T-helper 1 cell treated with Interleukin-12 subunit alpha and Interleukin-12 subunit beta and Interleukin-4 antibody, amounts not matched to agents 30 μg/mL and 1 μg/mL, for 36 hours (primary cell): Measurements from ENCODE around the gene MYO15B.
A peak's percentile ranks its signal among the peaks of the same experiment; 100 is the strongest.

ENCODE experiments used
- H3K27ac Mint-ChIP-seq: one replicate; pipeline ENCODE4 v1.8.0; 2021; ENCODE audit warnings: mild to moderate bottlenecking, mixed read lengths
- H3K27me3 Mint-ChIP-seq: one replicate; pipeline ENCODE4 v1.8.0; 2021; ENCODE audit warnings: low read depth, mixed read lengths
- H3K36me3 Mint-ChIP-seq: one replicate; pipeline ENCODE4 v1.8.0; 2021; ENCODE audit warnings: low read depth, mixed read lengths
- H3K4me1 Mint-ChIP-seq: one replicate; pipeline ENCODE4 v1.8.0; 2021; ENCODE audit warnings: low read depth, mixed read lengths
- H3K4me3 Mint-ChIP-seq: one replicate; pipeline ENCODE4 v1.8.0; 2021; ENCODE audit warnings: mild to moderate bottlenecking, moderate library complexity, mixed read lengths
- H3K9me3 Mint-ChIP-seq: one replicate; pipeline ENCODE4 v1.8.0; 2021; ENCODE audit warnings: mixed read lengths

The MYO15B gene

GRCh38 chr17:75650874-75651273 lies 63.3 kb downstream of the MYO15B start:
- peaks cover 5% of the 10 kb centered on the region for H3K36me3 Mint-ChIP-seq
- no peaks in the 10 kb centered on the region for H3K27me3 Mint-ChIP-seq
- no peak overlapping the region for H3K4me3 Mint-ChIP-seq
- H3K4me1 Mint-ChIP-seq: peaks cover 3% of the 10 kb centered on the region
- no peak overlapping the region for H3K27ac Mint-ChIP-seq
- H3K9me3 Mint-ChIP-seq: no peaks in the 10 kb centered on the region

GRCh38 chr17:75652341-75652740 lies 64.7 kb downstream of the MYO15B start:
- H3K9me3 Mint-ChIP-seq: no peaks in the 10 kb centered on the region
- no peaks in the 10 kb centered on the region for H3K4me1 Mint-ChIP-seq
- H3K27ac Mint-ChIP-seq: no peak overlapping the region
- no peak overlapping the region for H3K4me3 Mint-ChIP-seq
- no peaks in the 10 kb centered on the region for H3K27me3 Mint-ChIP-seq
- H3K36me3 Mint-ChIP-seq: peaks cover 9% of the 10 kb centered on the region

- H3K4me1 Mint-ChIP-seq: no peaks in the 10 kb centered on the region
- no peak overlapping the region for H3K27ac Mint-ChIP-seq
- peaks cover 10% of the 10 kb centered on the region for H3K36me3 Mint-ChIP-seq
Measured at GRCh38 chr17:75652934-75653549, 65.4 kb downstream of the MYO15B start.

GRCh38 chr17:75654176-75654575 lies 66.6 kb downstream of the MYO15B start:
- Mint-ChIP-seq H3K4me1 (no peaks in the 10 kb centered on the region), H3K36me3 (peaks cover 12% of the 10 kb centered on the region), H3K9me3 (no peaks in the 10 kb centered on the region), H3K4me3 (no peak overlapping the region), H3K27ac (no peak overlapping the region), H3K27me3 (no peaks in the 10 kb centered on the region)

More at GRCh38 chr17:75652934-75653549, 65.4 kb downstream of the MYO15B start:
- Mint-ChIP-seq H3K9me3 (no peaks in the 10 kb centered on the region), H3K4me3 (no peak overlapping the region), H3K27me3 (no peaks in the 10 kb centered on the region)

- Mint-ChIP-seq H3K9me3 (no peaks in the 10 kb centered on the region), H3K27me3 (no peaks in the 10 kb centered on the region), H3K27ac (no peak overlapping the region), H3K4me3 (no peak overlapping the region), H3K4me1 (no peaks in the 10 kb centered on the region), H3K36me3 (peaks cover 11% of the 10 kb centered on the region)
Measured at GRCh38 chr17:75658237-75658636, 70.6 kb downstream of the MYO15B start.

- Mint-ChIP-seq H3K4me1 (peaks cover 9% of the 10 kb centered on the region), H3K4me3 (no peak overlapping the region), H3K9me3 (no peaks in the 10 kb centered on the region), H3K36me3 (peaks cover 14% of the 10 kb centered on the region), H3K27me3 (no peaks in the 10 kb centered on the region), H3K27ac (no peak overlapping the region)
Measured at GRCh38 chr17:75661531-75661930, 73.9 kb downstream of the MYO15B start.

GRCh38 chr17:75662511-75662910 lies 74.9 kb downstream of the MYO15B start:
- H3K27me3 Mint-ChIP-seq: no peaks in the 10 kb centered on the region
- peaks cover 9% of the 10 kb centered on the region for H3K4me1 Mint-ChIP-seq
- H3K4me3 Mint-ChIP-seq: no peak overlapping the region
- peaks cover 10% of the 10 kb centered on the region for H3K36me3 Mint-ChIP-seq
- no peaks in the 10 kb centered on the region for H3K9me3 Mint-ChIP-seq
- no peak overlapping the region for H3K27ac Mint-ChIP-seq

- Mint-ChIP-seq H3K4me3 (no peak overlapping the region), H3K9me3 (no peaks in the 10 kb centered on the region), H3K36me3 (peaks cover 11% of the 10 kb centered on the region), H3K27me3 (no peaks in the 10 kb centered on the region), H3K27ac (no peak overlapping the region), H3K4me1 (peaks cover 14% of the 10 kb centered on the region)
Measured at GRCh38 chr17:75664099-75664549, 76.5 kb downstream of the MYO15B start.

GRCh38 chr17:75665981-75666380 lies 78.4 kb downstream of the MYO15B start:
- Mint-ChIP-seq H3K4me1 (peaks cover 16% of the 10 kb centered on the region), H3K4me3 (peak overlapping the region; percentile 63), H3K27ac (peak overlapping the region; percentile 13), H3K27me3 (no peaks in the 10 kb centered on the region), H3K9me3 (no peaks in the 10 kb centered on the region), H3K36me3 (peaks cover 21% of the 10 kb centered on the region)

- Mint-ChIP-seq H3K4me3 (peak within 1 kb of the TSS; percentile 63), H3K4me1 (peaks cover 16% of the 10 kb centered on the region), H3K36me3 (peaks cover 27% of the 10 kb centered on the region), H3K27ac (peak within 1 kb of the TSS; percentile 13), H3K27me3 (no peaks in the 10 kb centered on the region), H3K9me3 (no peaks in the 10 kb centered on the region)
Measured at GRCh38 chr17:75666959-75667790, 79.6 kb downstream of the MYO15B start, which contains the start of the genes RECQL5 and SAP30BP. Gene RECQL5, minus strand, starts transcription at chr17:75667154. Its CDS starts 597 bp downstream, at chr17:75666557. Gene SAP30BP, plus strand, starts transcription at chr17:75667338. Its CDS starts 35 bp downstream, at chr17:75667373.

GRCh38 chr17:75667825-75668224 lies 80.2 kb downstream of the MYO15B start:
- H3K27me3 Mint-ChIP-seq: no peaks in the 10 kb centered on the region
- no peak overlapping the region for H3K27ac Mint-ChIP-seq
- H3K4me3 Mint-ChIP-seq: no peak overlapping the region
- peaks cover 16% of the 10 kb centered on the region for H3K4me1 Mint-ChIP-seq
- no peaks in the 10 kb centered on the region for H3K9me3 Mint-ChIP-seq
- peaks cover 28% of the 10 kb centered on the region for H3K36me3 Mint-ChIP-seq

- Mint-ChIP-seq H3K9me3 (no peaks in the 10 kb centered on the region), H3K36me3 (peaks cover 28% of the 10 kb centered on the region), H3K4me3 (no peak overlapping the region), H3K4me1 (peaks cover 16% of the 10 kb centered on the region), H3K27ac (no peak overlapping the region), H3K27me3 (no peaks in the 10 kb centered on the region)
Measured at GRCh38 chr17:75668489-75668888, 80.9 kb downstream of the MYO15B start.

GRCh38 chr17:75670868-75671267 lies 83.3 kb downstream of the MYO15B start:
- Mint-ChIP-seq H3K27me3 (no peaks in the 10 kb centered on the region), H3K27ac (no peak overlapping the region), H3K9me3 (no peaks in the 10 kb centered on the region), H3K4me1 (peaks cover 13% of the 10 kb centered on the region), H3K4me3 (no peak overlapping the region), H3K36me3 (peaks cover 28% of the 10 kb centered on the region)

- Mint-ChIP-seq H3K9me3 (no peaks in the 10 kb centered on the region), H3K4me1 (peaks cover 10% of the 10 kb centered on the region), H3K36me3 (peaks cover 30% of the 10 kb centered on the region), H3K27me3 (no peaks in the 10 kb centered on the region), H3K4me3 (no peak overlapping the region), H3K27ac (no peak overlapping the region)
Measured at GRCh38 chr17:75672011-75672410, 84.4 kb downstream of the MYO15B start.

GRCh38 chr17:75673487-75673886 lies 85.9 kb downstream of the MYO15B start:
- Mint-ChIP-seq H3K4me3 (no peak overlapping the region), H3K27me3 (no peaks in the 10 kb centered on the region), H3K27ac (peak overlapping the region; percentile 17), H3K4me1 (peaks cover 6% of the 10 kb centered on the region), H3K36me3 (peaks cover 28% of the 10 kb centered on the region), H3K9me3 (no peaks in the 10 kb centered on the region)
